HepG2 (cell line): ENCODE measurements around the gene IKZF3. TPM values are rescaled to one million over a fixed set of nuclear protein-coding genes. Genes with fewer than 3 reads are reported as not detected.

Experiments
- MAFG ChIP-seq: sonication (generic); formaldehyde crosslinking; IDR thresholded peaks from 2 replicates; pipeline ENCODE4 v1.5.1; 2020; ENCODE audit warnings: mild to moderate bottlenecking, missing genetic modification reagents
- MXI1 ChIP-seq: IDR thresholded peaks from 3 replicates; pipeline ENCODE4 v1.6.1; 2012; ENCODE audit warnings: low read depth, low read length, inconsistent platforms, borderline replicate concordance
- NCOA2 ChIP-seq: sonication (generic); formaldehyde crosslinking; IDR thresholded peaks from 2 replicates; pipeline ENCODE4 v1.8.0; 2022; ENCODE audit warnings: inconsistent platforms
- SATB2 ChIP-seq: sonication (generic); formaldehyde crosslinking; IDR thresholded peaks from 2 replicates; pipeline ENCODE4 v1.5.0; 2020; ENCODE audit warnings: missing genetic modification reagents
- STAG1 ChIP-seq: sonication (generic); formaldehyde crosslinking; IDR thresholded peaks from 2 replicates; pipeline ENCODE4 v1.4.0; 2020; ENCODE audit warnings: missing genetic modification reagents
- TAF15 ChIP-seq: fragments of 200-400 bp; formaldehyde crosslinking; IDR thresholded peaks from one replicate; pipeline ENCODE4 v1.6.1; 2018; ENCODE audit warnings: mild to moderate bottlenecking, low read depth, low read length; ENCODE audit not compliant: poor library complexity, severe bottlenecking
- ZFAT ChIP-seq: sonication (generic); formaldehyde crosslinking; conservative IDR thresholded peaks from 2 replicates; pipeline ENCODE4 v1.8.1; 2023; ENCODE audit warnings: missing genetic modification reagents, inconsistent platforms
- ZFP62 ChIP-seq: sonication (generic); formaldehyde crosslinking; IDR thresholded peaks from 2 replicates; pipeline ENCODE4 v1.4.0; 2020; ENCODE audit warnings: missing genetic modification reagents
- ZNF44 ChIP-seq: sonication (generic); formaldehyde crosslinking; IDR thresholded peaks from 2 replicates; pipeline ENCODE4 v1.5.1; 2020; ENCODE audit warnings: mild to moderate bottlenecking, missing genetic modification reagents
- ZNF530 ChIP-seq: sonication (generic); formaldehyde crosslinking; IDR thresholded peaks from 2 replicates; pipeline ENCODE4 v1.5.0; 2020; ENCODE audit warnings: low read depth, mild to moderate bottlenecking, missing genetic modification reagents
- polyA plus RNA-seq, 8 experiments: library from polyadenylated mRNA; depleted of rRNA in 3 of 8; stranded (reverse) in 7 of 8; unstranded in 1 of 8; fragments of >200 nt; fragmentation: Illumina TruSeq in 4 of 8; extraction: Trizol in 4 of 8; gene quantifications; 2 replicates each; pipeline versions ENCODE4 v1.2.1 to v1.2.3, GENCODE V29; 2011 to 2016; ENCODE audit warnings: low read depth in 4 of 8, missing spikeins in 1 of 8, mixed read lengths in 1 of 8; ENCODE audit not compliant: insufficient read depth in 1 of 8
- total RNA-seq, 5 experiments: library from RNA; depleted of rRNA; stranded (reverse); fragments of >200 nt; fragmentation: Illumina TruSeq; extraction: Trizol; gene quantifications; 2 replicates each; pipeline ENCODE4 v1.2.3, GENCODE V29; 2016; ENCODE audit warnings: low read depth in 1 of 5
- TF ChIP-seq, protein P1 (sequence below): sonication (generic); formaldehyde crosslinking; IDR thresholded peaks from 2 replicates; pipeline ENCODE4 v1.4.0; 2020; ENCODE audit warnings: missing genetic modification reagents, borderline replicate concordance
- TF ChIP-seq, protein P2 (sequence below): sonication (generic); formaldehyde crosslinking; IDR thresholded peaks from 2 replicates; pipeline ENCODE4 v1.4.0; 2020; ENCODE audit warnings: missing genetic modification reagents, mild to moderate bottlenecking, borderline replicate concordance
- TF ChIP-seq, protein P3 (sequence below): sonication (generic); formaldehyde crosslinking; IDR thresholded peaks from 2 replicates; pipeline ENCODE4 v1.9.0; 2022; ENCODE audit warnings: low read depth, missing genetic modification reagents

The IKZF3 gene
- total and polyA plus RNA-seq, 2 of the 13 experiments (the other 11 are each of a cell fraction or from before 2014, with no cell fraction given), result not detected

DNA sequence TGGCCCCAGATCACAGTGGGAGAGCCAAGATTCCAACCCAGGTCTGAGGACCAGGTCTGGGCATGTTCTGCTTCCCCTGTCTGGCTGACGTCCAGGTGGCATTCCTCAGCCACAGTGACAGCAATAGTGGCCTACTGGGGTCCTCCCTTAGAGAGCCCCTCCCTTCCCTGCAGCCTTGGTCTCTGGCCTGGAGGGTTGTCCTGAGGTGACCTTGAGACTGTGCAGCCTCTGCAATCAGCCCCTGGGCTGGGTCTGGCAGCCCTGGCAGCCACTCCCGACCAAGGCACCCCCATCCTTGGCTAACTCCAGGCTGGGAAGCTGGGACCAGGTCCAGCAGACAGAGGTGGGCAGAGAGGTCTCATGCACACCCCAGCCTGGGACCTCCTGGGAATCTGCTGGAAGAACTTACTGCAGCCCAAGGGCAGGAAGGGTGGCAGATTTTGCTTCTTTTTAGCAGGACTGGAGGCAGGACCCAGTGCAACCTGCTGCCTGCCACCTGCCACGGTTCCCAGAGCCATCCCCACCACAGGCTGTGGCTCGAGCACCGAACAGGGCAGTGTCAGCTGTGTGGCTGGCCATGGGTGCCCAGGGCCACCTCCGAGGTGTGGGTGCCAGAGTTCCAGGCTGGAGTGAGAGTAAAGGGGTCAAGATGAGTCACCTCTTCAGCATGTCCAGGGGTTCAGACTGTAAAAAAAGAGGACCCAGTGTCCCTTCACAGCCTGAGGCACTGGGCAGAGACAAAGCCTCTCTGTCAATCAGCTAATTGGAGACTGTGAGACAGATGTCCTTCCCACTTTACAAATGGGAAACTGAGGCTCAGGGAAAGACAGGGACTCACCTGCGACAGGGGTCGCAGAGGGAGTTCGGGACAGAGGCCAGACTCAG, 113.7 kb downstream of the IKZF3 start (continued):
- TF ChIP-seq SATB2 (CRISPR knock-in tag) (no peak), ZFAT (CRISPR knock-in tag) (no peak), MAFG (CRISPR knock-in tag) (no peak), ZNF44 (CRISPR knock-in tag) (0 out of 2 replicates have a peak, but pooled peaks have one; percentile 58), ZFP62 (no peak), TAF15 (no peak), STAG1 (CRISPR knock-in tag) (no peak), ZNF530 (CRISPR knock-in tag) (no peak), NCOA2 (CRISPR knock-in tag) (peak; percentile 80), MXI1 (peak; percentile 20; the same call in 1 of the 3 replicates)
- TF ChIP-seq, protein P1, sequence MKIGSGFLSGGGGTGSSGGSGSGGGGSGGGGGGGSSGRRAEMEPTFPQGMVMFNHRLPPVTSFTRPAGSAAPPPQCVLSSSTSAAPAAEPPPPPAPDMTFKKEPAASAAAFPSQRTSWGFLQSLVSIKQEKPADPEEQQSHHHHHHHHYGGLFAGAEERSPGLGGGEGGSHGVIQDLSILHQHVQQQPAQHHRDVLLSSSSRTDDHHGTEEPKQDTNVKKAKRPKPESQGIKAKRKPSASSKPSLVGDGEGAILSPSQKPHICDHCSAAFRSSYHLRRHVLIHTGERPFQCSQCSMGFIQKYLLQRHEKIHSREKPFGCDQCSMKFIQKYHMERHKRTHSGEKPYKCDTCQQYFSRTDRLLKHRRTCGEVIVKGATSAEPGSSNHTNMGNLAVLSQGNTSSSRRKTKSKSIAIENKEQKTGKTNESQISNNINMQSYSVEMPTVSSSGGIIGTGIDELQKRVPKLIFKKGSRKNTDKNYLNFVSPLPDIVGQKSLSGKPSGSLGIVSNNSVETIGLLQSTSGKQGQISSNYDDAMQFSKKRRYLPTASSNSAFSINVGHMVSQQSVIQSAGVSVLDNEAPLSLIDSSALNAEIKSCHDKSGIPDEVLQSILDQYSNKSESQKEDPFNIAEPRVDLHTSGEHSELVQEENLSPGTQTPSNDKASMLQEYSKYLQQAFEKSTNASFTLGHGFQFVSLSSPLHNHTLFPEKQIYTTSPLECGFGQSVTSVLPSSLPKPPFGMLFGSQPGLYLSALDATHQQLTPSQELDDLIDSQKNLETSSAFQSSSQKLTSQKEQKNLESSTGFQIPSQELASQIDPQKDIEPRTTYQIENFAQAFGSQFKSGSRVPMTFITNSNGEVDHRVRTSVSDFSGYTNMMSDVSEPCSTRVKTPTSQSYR, result peak; percentile 39; the same call in 1 of the 2 replicates
- TF ChIP-seq, protein P2, sequence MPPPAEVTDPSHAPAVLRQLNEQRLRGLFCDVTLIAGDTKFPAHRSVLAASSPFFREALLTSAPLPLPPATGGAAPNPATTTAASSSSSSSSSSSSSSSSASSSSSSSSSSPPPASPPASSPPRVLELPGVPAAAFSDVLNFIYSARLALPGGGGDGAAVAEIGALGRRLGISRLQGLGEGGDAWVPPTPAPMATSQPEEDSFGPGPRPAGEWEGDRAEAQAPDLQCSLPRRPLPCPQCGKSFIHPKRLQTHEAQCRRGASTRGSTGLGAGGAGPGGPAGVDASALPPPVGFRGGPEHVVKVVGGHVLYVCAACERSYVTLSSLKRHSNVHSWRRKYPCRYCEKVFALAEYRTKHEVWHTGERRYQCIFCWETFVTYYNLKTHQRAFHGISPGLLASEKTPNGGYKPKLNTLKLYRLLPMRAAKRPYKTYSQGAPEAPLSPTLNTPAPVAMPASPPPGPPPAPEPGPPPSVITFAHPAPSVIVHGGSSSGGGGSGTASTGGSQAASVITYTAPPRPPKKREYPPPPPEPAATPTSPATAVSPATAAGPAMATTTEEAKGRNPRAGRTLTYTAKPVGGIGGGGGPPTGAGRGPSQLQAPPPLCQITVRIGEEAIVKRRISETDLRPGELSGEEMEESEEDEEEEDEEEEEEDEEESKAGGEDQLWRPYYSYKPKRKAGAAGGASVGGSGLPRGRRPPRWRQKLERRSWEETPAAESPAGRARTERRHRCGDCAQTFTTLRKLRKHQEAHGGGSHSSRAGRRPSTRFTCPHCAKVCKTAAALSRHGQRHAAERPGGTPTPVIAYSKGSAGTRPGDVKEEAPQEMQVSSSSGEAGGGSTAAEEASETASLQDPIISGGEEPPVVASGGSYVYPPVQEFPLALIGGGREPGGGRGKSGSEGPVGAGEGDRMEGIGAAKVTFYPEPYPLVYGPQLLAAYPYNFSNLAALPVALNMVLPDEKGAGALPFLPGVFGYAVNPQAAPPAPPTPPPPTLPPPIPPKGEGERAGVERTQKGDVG (CRISPR knock-in tag), result peak; percentile 29; the same call in 1 of the 2 replicates
- TF ChIP-seq, protein P3, sequence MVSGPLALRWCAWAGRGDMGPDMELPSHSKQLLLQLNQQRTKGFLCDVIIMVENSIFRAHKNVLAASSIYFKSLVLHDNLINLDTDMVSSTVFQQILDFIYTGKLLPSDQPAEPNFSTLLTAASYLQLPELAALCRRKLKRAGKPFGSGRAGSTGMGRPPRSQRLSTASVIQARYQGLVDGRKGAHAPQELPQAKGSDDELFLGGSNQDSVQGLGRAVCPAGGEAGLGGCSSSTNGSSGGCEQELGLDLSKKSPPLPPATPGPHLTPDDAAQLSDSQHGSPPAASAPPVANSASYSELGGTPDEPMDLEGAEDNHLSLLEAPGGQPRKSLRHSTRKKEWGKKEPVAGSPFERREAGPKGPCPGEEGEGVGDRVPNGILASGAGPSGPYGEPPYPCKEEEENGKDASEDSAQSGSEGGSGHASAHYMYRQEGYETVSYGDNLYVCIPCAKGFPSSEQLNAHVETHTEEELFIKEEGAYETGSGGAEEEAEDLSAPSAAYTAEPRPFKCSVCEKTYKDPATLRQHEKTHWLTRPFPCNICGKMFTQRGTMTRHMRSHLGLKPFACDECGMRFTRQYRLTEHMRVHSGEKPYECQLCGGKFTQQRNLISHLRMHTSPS (CRISPR knock-in tag), result peak; percentile 79
